ENCODE results near the gene SDHA.
"Not testable (repeated sequence)": the region's sequence is repeated elsewhere in the genome, so short reads cannot be mapped to it uniquely, and the experiment has no call there.

SDHA gene

DNA sequence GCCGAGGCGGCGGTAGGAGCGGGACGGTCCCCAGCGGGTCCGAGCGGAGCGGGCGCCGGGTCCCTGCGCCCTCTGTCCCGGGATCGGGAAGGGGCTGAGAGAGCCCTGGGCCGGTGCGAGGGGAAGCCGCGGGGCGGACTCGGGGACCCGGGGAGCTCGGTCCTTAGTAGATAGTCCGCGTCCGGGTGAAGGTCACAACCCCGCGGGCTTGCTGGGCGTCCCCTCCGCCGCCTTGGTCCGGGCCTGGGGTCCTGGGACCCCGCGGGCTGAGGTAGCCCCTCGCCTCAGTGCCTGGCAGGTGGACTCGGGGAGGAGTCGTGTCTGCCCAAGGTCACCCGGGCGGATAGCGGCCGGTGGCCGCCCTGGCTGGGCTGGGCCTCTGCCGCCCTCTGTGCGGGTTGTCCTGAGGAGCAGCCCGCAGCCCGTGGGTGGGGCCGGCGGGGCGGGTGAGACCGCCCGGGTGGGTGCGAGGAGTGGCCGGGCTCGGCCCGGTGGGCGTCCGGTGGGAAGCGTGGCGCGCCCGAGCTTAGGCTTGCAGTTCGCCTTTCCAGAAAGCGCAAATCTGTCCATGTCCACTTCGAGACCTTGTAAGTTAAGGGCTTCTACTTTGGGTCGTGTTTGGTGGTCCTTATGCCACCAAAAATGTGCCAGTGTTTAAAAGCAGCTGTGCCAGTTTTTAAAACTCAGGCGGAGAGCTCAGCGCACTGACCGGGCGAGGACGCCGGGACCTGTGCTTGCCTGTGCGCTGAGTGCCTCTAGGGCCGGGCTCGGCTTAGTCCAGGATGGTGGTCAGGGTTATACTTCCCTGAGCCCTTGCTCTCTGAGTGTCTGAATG, 554 bp downstream of the SDHA start:
- H3K4me3 ChIP-seq = peak overlapping the region; percentile 83 to 100 (median 98)
- peaks cover 0 to 12% (median 3%) of the 10 kb centered on the region in 11 experiments; a peak in 17 of 22 replicates for H3K36me3 ChIP-seq
- H3K4me1 ChIP-seq = peaks cover 57 to 72% (median 65%) of the 10 kb centered on the region in 10 experiments
- TF ChIP-seq Cebpa-rat (IDR thresholded peaks at IDR 0.05) = no peak
- peak overlapping the region; percentile 84 to 97 (median 93) for H3K4me2 ChIP-seq
- peaks cover 52 to 73% (median 61%) of the 10 kb centered on the region in 11 experiments for H4K20me1 ChIP-seq
- H3K27me3 ChIP-seq = no peaks in the 10 kb centered on the region
- H3K27ac ChIP-seq = peak overlapping the region; percentile 88 to 95 (median 91)
- H3K9ac ChIP-seq = peak overlapping the region; percentile 89 to 98 (median 97)
- H3K9me3 ChIP-seq (replicated peaks in 1 of 11) = peaks cover 0 to 3% (median 0%) of the 10 kb centered on the region in 11 experiments; a peak in 3 of 22 replicates

DNA sequence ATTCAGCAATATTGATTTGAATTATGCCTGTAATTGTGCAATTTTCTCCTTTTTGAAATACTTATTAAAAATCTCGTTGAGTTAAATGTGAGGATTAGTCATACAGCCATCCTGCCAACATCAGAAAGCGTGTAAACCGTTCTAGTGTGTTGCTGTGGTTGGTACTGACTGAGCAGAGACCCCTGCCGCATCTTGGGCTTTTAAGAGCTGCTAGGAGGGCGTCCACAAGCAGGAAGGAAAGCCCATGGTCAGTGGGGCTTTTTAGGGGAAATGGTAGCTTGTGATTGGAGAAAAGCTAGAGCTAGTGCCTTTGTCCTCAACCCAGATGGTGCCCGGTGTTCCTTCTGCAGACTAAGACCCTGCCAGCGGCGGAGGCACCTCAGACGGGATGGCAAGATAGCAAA, 1.3 kb downstream of the SDHA start:
- H3K36me3 ChIP-seq = peaks cover 8 to 17% (median 8%) of the 10 kb centered on the region in 11 experiments
- H3K27me3 ChIP-seq = no peaks in the 10 kb centered on the region
- peak overlapping the region in 10 of 11 experiments; percentile 88 to 95 (median 92); a peak in 21 of 22 replicates for H3K27ac ChIP-seq
- H3K4me2 ChIP-seq = peak overlapping the region; percentile 84 to 97 (median 93)
- no peaks in the 10 kb centered on the region for H3K9me3 ChIP-seq (replicated peaks in 1 of 11)
- H3K9ac ChIP-seq = peak overlapping the region; percentile 89 to 98 (median 97)
- H3K4me3 ChIP-seq = peak overlapping the region; percentile 83 to 100 (median 98)
- no peak for TF ChIP-seq Cebpa-rat (IDR thresholded peaks at IDR 0.05)
- H3K4me1 ChIP-seq = peaks cover 49 to 69% (median 59%) of the 10 kb centered on the region in 10 experiments
- H4K20me1 ChIP-seq = peaks cover 55 to 73% (median 62%) of the 10 kb centered on the region in 11 experiments

DNA sequence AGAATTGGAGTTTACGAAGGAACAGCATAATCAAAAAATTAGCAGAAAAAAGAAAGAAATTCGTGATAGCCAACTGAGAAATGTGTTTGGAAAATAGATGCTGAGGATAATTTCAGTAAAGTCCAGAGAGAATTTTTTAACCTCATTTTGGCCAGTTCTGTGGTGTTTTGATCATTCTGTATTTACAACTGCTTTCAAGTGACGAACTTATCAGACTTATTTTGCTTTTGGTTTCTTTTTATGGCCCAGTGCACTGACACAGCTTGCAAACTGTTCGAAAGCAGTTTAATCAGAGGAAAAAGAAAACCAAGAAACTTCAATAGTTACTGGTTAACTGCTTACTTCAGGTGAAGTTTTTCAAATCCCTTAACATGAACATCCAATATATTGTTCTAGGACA, 1.9 kb downstream of the SDHA start:
- no peaks in the 10 kb centered on the region for H3K27me3 ChIP-seq
- peak overlapping the region; percentile 89 to 98 (median 97) for H3K9ac ChIP-seq
- H3K4me1 ChIP-seq = peaks cover 43 to 64% (median 54%) of the 10 kb centered on the region in 10 experiments
- H3K4me2 ChIP-seq = peak overlapping the region; percentile 84 to 97 (median 93)
- H3K9me3 ChIP-seq (replicated peaks in 1 of 11) = no peaks in the 10 kb centered on the region
- no peak for TF ChIP-seq Cebpa-rat (IDR thresholded peaks at IDR 0.05)
- peak overlapping the region in 10 of 11 experiments; percentile 88 to 95 (median 92); a peak in 20 of 22 replicates for H3K27ac ChIP-seq
- peaks cover 56 to 73% (median 66%) of the 10 kb centered on the region in 11 experiments for H4K20me1 ChIP-seq
- peaks cover 13 to 22% (median 14%) of the 10 kb centered on the region in 11 experiments for H3K36me3 ChIP-seq
- peak overlapping the region; percentile 83 to 100 (median 98) for H3K4me3 ChIP-seq

DNA sequence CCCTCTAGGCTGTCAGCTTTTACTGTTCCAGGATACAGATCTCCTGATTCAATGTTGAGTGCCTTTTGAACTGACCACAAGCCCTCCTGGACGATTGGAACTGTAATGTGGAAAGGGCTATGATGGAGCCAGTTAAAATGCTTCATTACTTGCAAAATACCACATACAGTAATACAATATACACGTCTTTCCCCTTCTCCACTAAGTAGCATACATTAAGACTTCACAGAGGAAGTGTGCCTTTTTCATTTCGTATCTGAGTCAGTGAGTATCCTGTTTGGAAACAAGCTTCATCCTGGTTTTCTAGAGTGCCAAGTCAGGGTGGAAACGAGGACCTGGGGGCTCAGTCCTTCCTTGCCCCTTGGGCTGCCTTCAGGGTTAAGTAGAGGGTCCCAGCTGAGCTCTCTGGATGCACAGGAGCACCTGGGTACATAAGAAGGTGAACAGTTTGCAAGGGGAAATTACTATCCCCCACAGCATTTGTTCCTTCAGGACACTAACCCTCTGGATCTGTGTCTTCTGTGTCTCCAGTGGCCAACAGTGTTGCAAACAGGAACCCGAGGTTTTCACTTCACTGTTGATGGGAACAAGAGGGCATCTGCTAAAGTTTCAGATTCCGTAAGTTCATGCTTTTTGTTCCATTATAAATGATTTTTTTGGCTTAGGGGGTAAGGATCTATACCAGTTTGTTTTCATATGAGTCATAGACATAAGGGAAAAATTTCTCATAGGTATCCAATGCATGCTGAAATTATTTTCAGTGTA, 5.0 kb downstream of the SDHA start:
- Histone ChIP-seq H3K27ac (peak overlapping the region in 9 of 11 experiments; percentile 17 to 62 (median 54); a peak in 15 of 22 replicates), H3K4me2 (peak overlapping the region; percentile 46 to 86 (median 72)), H3K9ac (peak overlapping the region in 8 of 11 experiments; percentile 8 to 45 (median 26); a peak in 12 of 22 replicates), H4K20me1 (peaks cover 56 to 76% (median 64%) of the 10 kb centered on the region in 11 experiments), H3K4me1 (peaks cover 25 to 41% (median 37%) of the 10 kb centered on the region in 10 experiments), H3K4me3 (peak overlapping the region in 1 of 10 experiments; percentile 0; a peak in 2 of 20 replicates), H3K36me3 (peaks cover 44 to 54% (median 45%) of the 10 kb centered on the region in 11 experiments)
- H3K27me3 ChIP-seq; H3K9me3 ChIP-seq (replicated peaks in 1 of 11): not testable (repeated sequence)

DNA sequence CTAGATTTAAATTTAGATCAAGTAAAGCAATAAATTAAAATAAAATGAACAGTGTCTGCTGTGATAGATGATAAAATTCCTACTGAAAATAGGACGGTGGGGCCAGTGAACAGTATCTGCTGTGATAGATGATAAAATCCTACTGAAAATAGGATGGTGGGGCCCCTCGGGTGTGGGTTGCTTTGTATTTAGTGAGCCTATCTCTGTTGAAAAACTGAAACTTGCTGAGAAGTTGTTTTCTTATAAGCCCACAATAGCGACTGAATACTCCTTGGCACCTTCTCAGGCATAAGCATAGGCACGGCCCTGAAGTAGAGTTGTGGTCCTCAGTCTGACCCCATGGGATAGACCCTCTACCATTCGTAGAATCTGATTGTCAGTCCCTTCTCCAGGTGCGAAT, 5.7 kb downstream of the SDHA start:
- H3K36me3 ChIP-seq = peaks cover 50 to 60% (median 52%) of the 10 kb centered on the region in 11 experiments
- H3K27ac ChIP-seq = peak overlapping the region in 6 of 11 experiments; percentile 14 to 41 (median 25); a peak in 6 of 22 replicates
- H3K4me3 ChIP-seq = no peak overlapping the region
- H3K27me3 ChIP-seq = no peaks in the 10 kb centered on the region
- no peak overlapping the region for H3K9ac ChIP-seq
- no peaks in the 10 kb centered on the region for H3K9me3 ChIP-seq (replicated peaks in 1 of 11)
- H3K4me1 ChIP-seq = peaks cover 25 to 41% (median 37%) of the 10 kb centered on the region in 10 experiments
- peak overlapping the region in 3 of 11 experiments; percentile 65 to 83 (median 66); a peak in 3 of 22 replicates for H3K4me2 ChIP-seq
- TF ChIP-seq Cebpa-rat (IDR thresholded peaks at IDR 0.05) = no peak
- peaks cover 52 to 71% (median 62%) of the 10 kb centered on the region in 11 experiments for H4K20me1 ChIP-seq

DNA sequence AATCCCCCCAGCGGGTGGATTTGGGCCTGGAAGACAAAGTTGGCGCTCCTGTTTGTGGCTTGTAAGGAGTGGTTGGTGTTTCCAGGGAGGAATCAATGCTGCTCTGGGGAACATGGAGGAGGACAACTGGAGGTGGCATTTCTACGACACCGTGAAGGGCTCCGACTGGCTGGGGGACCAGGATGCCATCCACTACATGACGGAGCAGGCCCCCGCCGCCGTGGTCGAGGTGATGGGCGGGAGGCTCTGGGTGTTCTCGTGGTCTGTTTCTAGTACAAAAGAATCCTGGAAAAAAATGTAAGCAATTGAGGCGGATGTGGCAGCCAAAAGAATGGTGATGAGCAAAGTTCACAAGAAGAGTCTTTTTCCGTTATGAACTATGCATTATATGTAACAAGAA, 7.2 kb downstream of the SDHA start:
- Histone ChIP-seq H3K9me3 (replicated peaks in 1 of 11) (no peaks in the 10 kb centered on the region), H3K4me1 (peaks cover 24 to 38% (median 32%) of the 10 kb centered on the region in 10 experiments), H3K36me3 (peaks cover 66 to 76% (median 67%) of the 10 kb centered on the region in 11 experiments), H3K4me2 (no peak overlapping the region), H3K9ac (no peak overlapping the region), H3K27me3 (no peaks in the 10 kb centered on the region), H3K27ac (no peak overlapping the region), H3K4me3 (no peak overlapping the region), H4K20me1 (peaks cover 39 to 56% (median 47%) of the 10 kb centered on the region in 11 experiments)
- TF ChIP-seq Cebpa-rat (IDR thresholded peaks at IDR 0.05) = no peak

DNA sequence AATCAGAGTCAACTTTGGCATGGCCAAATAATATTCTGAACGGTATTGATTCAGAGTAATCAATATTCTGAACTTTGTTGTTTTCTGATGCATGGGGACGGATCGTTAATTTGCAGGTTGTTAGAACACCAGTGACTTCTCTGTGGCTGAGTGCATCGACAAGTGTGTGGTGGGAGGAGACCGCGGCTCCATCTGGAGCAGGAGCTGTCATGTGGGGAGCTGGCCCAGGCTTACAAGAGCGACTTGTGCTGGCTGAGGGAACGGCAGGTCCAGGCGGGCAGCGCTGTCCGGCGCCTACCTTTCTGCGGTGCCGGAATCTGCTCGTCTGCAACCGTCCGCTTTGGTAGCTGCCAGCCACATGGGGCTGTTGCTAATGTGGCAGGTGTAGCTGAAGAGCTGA, 9.3 kb downstream of the SDHA start:
- Histone ChIP-seq H3K4me1 (peaks cover 10 to 18% (median 14%) of the 10 kb centered on the region in 10 experiments), H3K36me3 (peaks cover 86 to 96% (median 87%) of the 10 kb centered on the region in 11 experiments), H4K20me1 (peaks cover 21 to 48% (median 28%) of the 10 kb centered on the region in 11 experiments; a peak in 21 of 22 replicates)
- not testable (repeated sequence) for H3K27me3 ChIP-seq; H3K4me3 ChIP-seq; H3K4me2 ChIP-seq; H3K9me3 ChIP-seq (replicated peaks in 1 of 11); H3K27ac ChIP-seq; H3K9ac ChIP-seq

DNA sequence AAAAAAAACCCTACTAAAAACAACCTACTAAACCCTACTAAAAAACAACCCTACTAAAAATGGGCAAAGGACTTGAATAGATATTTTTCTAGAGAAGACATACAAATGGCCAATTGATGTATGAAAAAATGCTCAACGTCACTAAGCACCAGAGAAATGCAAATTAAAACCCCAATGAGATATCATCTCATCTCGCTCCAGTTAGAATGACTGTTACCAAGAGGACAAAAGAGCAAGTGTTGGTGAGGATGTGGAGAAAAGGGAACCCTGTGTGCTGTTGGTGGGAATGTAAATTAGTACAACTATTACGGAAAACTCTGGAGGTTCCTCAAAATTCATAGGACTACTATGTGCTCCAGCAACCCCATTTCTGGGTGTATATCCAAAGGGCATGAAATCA, 10.8 kb downstream of the SDHA start:
- Histone ChIP-seq H4K20me1 (peaks cover 6 to 34% (median 13%) of the 10 kb centered on the region in 11 experiments; a peak in 18 of 22 replicates), H3K36me3 (peaks cover 99 to 100% (median 100%) of the 10 kb centered on the region in 11 experiments)
- TF ChIP-seq Cebpa-rat (IDR thresholded peaks at IDR 0.05) = no peak

More for the DNA sequence above, 10.8 kb downstream of the SDHA start:
- H3K9me3 ChIP-seq (replicated peaks in 1 of 11) = no peaks in the 10 kb centered on the region
- H3K4me3 ChIP-seq = no peak overlapping the region
- H3K27ac ChIP-seq = no peak overlapping the region
- peaks cover 0 to 3% (median 0%) of the 10 kb centered on the region in 10 experiments; a peak in 3 of 20 replicates for H3K4me1 ChIP-seq
- H3K27me3 ChIP-seq = no peaks in the 10 kb centered on the region
- no peak overlapping the region for H3K4me2 ChIP-seq
- no peak overlapping the region for H3K9ac ChIP-seq
